Measurements from ENCODE around the gene TMEM163. TPM values are rescaled to one million over a fixed set of nuclear protein-coding genes. Genes with fewer than 3 reads are reported as not detected.

Gene TMEM163
- total RNA-seq, 6 donors from 2014 or later: 19.3 to 71.6 (median 26.7) TPM

DNA sequence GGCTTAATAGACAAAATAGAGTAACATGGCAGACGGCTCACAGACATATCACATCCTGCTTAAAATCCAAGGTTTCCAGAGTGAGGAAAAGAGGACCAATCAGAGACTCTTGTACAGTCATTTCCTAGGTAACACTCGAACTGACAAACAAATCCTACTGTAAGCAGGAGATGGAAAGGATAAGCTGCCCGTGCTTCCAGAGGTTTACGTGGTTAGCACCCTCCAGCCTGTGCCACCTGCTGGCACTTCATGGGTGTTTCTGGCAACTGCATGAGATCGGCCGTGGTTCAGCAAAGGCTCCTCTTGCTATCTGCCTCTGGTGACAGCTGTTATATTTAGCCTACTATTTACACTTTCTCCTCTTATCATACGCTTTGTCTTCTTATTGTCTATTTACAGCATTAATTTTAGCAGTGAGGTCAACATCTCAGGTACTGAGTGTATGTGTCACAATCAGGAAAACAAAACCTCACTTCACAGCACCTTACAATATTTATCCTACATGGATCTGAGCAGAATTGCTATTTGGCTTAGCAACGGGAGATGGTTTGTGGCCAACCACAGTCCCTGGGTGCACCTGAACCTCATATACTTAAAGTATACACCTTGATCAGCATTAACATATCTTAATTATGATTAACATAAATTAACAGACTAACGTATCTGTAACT, 226.9 kb downstream of the TMEM163 start:
- 39 to 56% methylated on average over 9 of the region's 9 CpGs for WGBS, 2 donors
- no peak overlapping the region for H3K4me3 ChIP-seq
- no peaks in the 10 kb centered on the region for H3K9me3 ChIP-seq
- no peaks in the 10 kb centered on the region for H3K4me1 ChIP-seq
- DNase-seq: no peak
- no peaks in the 10 kb centered on the region for H3K27me3 ChIP-seq
- no peak overlapping the region for H3K27ac ChIP-seq
- no peaks in the 10 kb centered on the region for H3K36me3 ChIP-seq
- no peak for TF ChIP-seq EP300 (IDR thresholded peaks at IDR 0.05)
- no peak for ATAC-seq (ENCODE audit: low FRiP score in 2 of 2)

GRCh38 chr2:134491022-134491421, 227.8 kb downstream of the TMEM163 start:
- ATAC-seq (ENCODE audit: low FRiP score in 2 of 2) (no peak), DNase-seq (no peak)
- H3K27ac ChIP-seq: no peak overlapping the region
- no peak overlapping the region for H3K4me3 ChIP-seq
- 85 to 91% methylated on average over 4 of the region's 4 CpGs for WGBS, 2 donors
- H3K4me1 ChIP-seq: no peaks in the 10 kb centered on the region
- TF ChIP-seq EP300 (IDR thresholded peaks at IDR 0.05) (no peak), POLR2A (IDR thresholded peaks at IDR 0.05) (no peak), POLR2AphosphoS5 (IDR thresholded peaks at IDR 0.05) (no peak), CTCF (IDR thresholded peaks at IDR 0.05) (no peak)
- no peaks in the 10 kb centered on the region for H3K27me3 ChIP-seq
- H3K36me3 ChIP-seq: no peaks in the 10 kb centered on the region
- H3K9me3 ChIP-seq: no peaks in the 10 kb centered on the region

GRCh38 chr2:134490559-134490958, 228.2 kb downstream of the TMEM163 start:
- H3K9me3 ChIP-seq: no peaks in the 10 kb centered on the region
- H3K27me3 ChIP-seq: no peaks in the 10 kb centered on the region
- H3K4me3 ChIP-seq: no peak overlapping the region
- DNase-seq: no peak
- no peaks in the 10 kb centered on the region for H3K4me1 ChIP-seq
- WGBS, 2 donors: 84% methylated on average over 4 of the region's 4 CpGs
- no peak for ATAC-seq (ENCODE audit: low FRiP score in 2 of 2)
- TF ChIP-seq POLR2A (IDR thresholded peaks at IDR 0.05): no peak
- no peak overlapping the region for H3K27ac ChIP-seq
- H3K36me3 ChIP-seq: no peaks in the 10 kb centered on the region

DNA sequence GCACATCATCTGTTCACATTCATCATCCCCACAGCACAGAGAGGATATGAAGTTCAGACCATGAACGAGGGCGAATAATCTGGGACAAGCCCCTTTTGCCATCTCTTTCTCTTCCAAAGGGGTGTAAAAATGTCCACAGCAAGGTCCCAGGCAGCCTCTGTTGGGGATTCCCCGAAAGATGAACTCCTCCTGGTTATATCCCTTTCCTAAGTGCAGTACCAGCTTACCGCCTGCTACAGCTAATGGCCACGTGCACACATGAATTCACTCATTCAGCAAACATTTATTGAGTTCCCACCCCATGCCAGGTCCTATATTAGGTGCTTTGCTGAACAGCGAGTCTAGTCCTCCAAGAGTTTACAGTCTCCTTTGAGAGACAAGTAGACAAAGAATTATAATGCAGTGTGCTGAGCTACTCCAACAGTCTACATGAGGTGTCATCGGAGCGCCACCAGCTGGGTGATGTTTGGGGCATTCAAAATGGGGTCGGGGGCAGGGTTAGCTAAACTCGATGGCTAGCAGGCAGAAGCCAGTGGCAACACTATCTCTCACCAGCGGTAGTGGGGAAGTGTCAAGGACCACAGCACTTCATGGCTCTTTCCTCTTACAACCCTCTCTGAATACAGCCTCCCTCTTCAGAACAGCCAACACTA, 228.9 kb downstream of the TMEM163 start:
- TF ChIP-seq CTCF (IDR thresholded peaks at IDR 0.05): no peak
- no peak for TF ChIP-seq POLR2A (IDR thresholded peaks at IDR 0.05)
- TF ChIP-seq EP300 (IDR thresholded peaks at IDR 0.05): no peak
- TF ChIP-seq POLR2AphosphoS5 (IDR thresholded peaks at IDR 0.05): no peak
- H3K27ac ChIP-seq: no peak overlapping the region
- no peaks in the 10 kb centered on the region for H3K9me3 ChIP-seq
- no peaks in the 10 kb centered on the region for H3K27me3 ChIP-seq
- no peak overlapping the region for H3K4me3 ChIP-seq
- H3K36me3 ChIP-seq: no peaks in the 10 kb centered on the region
- WGBS, 2 donors: 77 to 81% methylated on average over 11 of the region's 11 CpGs
- no peaks in the 10 kb centered on the region for H3K4me1 ChIP-seq
- DNase-seq (no peak), ATAC-seq (ENCODE audit: low FRiP score in 2 of 2) (no peak)

DNA sequence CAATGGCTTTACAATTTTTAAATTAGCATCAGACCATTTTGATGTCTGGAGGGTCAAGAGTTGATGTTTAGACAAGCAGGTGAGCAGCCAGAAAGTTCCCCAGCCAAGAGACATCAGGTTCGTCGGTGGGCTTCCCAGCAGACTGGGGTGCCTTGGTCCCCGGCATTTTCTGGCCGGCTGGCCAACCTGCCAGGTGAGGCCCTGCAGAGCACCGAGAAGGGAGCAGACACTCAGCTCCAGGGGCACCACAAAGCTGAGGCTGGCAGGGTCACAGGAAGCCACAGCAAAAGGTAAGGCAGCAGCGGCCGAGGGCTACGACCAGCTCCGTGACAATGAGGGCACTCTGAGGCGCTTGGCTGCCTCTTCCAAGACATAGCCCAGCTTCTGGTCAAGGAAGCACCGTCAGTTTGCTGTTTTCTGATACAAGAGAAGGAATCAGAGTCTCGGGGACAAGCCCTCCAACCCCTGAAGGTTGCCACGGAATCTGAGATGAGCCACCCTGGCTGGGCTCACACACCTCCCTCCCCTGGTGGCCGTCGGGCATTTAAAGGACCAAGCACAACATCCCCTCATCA, 235.9 kb downstream of the TMEM163 start:
- Histone ChIP-seq H3K4me1 (no peaks in the 10 kb centered on the region), H3K36me3 (no peaks in the 10 kb centered on the region), H3K4me3 (no peak overlapping the region), H3K27ac (no peak overlapping the region), H3K27me3 (no peaks in the 10 kb centered on the region), H3K9me3 (no peaks in the 10 kb centered on the region)
- DNase-seq (no peak), ATAC-seq (ENCODE audit: low FRiP score in 2 of 2) (no peak)
- TF ChIP-seq POLR2AphosphoS5 (IDR thresholded peaks at IDR 0.05) (no peak), EP300 (IDR thresholded peaks at IDR 0.05) (no peak), CTCF (IDR thresholded peaks at IDR 0.05) (no peak), POLR2A (IDR thresholded peaks at IDR 0.05) (no peak)
- 92 to 93% methylated on average over 9 to 13 of the region's 15 CpGs for WGBS, 2 donors
